ENCODE results near the gene ERG. TPM values are rescaled to one million over a fixed set of nuclear protein-coding genes. Genes with fewer than 3 reads are reported as not detected.

Gene ERG
- total and polyA plus RNA-seq, 2 experiments from 2014 or later = 0.14 to 0.44 TPM

GRCh38 chr21:38349977-38350376 is 148.3 kb downstream of the ERG start:
- H3K9me2 ChIP-seq (ENCODE audit: insufficient read depth) = no peaks in the 10 kb centered on the region
- H3K4me3 Mint-ChIP-seq = no peak overlapping the region
- H3K9me3 Mint-ChIP-seq = no peaks in the 10 kb centered on the region; the same call in 2 of the 3 replicates
- peaks cover 10% of the 10 kb centered on the region; the same call in 1 of the 2 replicates for H3K4me1 ChIP-seq (ENCODE audit: insufficient read depth)
- no peak overlapping the region; the same call in 1 of the 2 replicates for H2AFZ ChIP-seq
- no peaks in the 10 kb centered on the region for H4K20me1 ChIP-seq (replicated peaks; ENCODE audit: insufficient read depth)
- H3K4me1 Mint-ChIP-seq = peaks cover 25% of the 10 kb centered on the region
- H3K27ac ChIP-seq (ENCODE audit: low read depth) = no peak overlapping the region
- H3K4me2 ChIP-seq = no peak overlapping the region
- no peaks in the 10 kb centered on the region; the same call in 2 of the 3 replicates for H3K36me3 Mint-ChIP-seq (ENCODE audit: low read depth)
- H3K27me3 ChIP-seq (ENCODE audit: insufficient read depth) = peaks cover 4% of the 10 kb centered on the region; the same call in 1 of the 2 replicates
- ATAC-seq = no peak
- H3K79me2 ChIP-seq (replicated peaks; ENCODE audit: insufficient read depth) = no peaks in the 10 kb centered on the region
- H3F3A ChIP-seq (replicated peaks; ENCODE audit: low read depth) = no peaks in the 10 kb centered on the region
- no peak overlapping the region for H3K4me3 ChIP-seq
- no peak overlapping the region for H3K27ac Mint-ChIP-seq
- peaks cover 18% of the 10 kb centered on the region for H3K27me3 Mint-ChIP-seq (ENCODE audit: insufficient read depth, low read depth, poor library complexity)
- no peak for DNase-seq (ENCODE audit: low spot score)
- H3K36me3 ChIP-seq (ENCODE audit: insufficient read depth) = no peaks in the 10 kb centered on the region
- TF ChIP-seq JUNB (IDR thresholded peaks at IDR 0.05; ENCODE audit: unreplicated experiment) (no peak), POLR2AphosphoS5 (IDR thresholded peaks at IDR 0.05; ENCODE audit: low read depth) (no peak), REST (IDR thresholded peaks at IDR 0.05; ENCODE audit: unreplicated experiment) (no peak), STAT1 (IDR thresholded peaks at IDR 0.05; ENCODE audit: unreplicated experiment) (no peak), ZNF462 (CRISPR knock-in tag; IDR thresholded peaks at IDR 0.05) (no peak), EZH2 (IDR thresholded peaks at IDR 0.05; ENCODE audit: low read depth, unreplicated experiment) (no peak), ETS1 (IDR thresholded peaks at IDR 0.05) (no peak), ZNF331 (CRISPR knock-in tag; IDR thresholded peaks at IDR 0.05; ENCODE audit: low read depth) (no peak), NANOG (IDR thresholded peaks at IDR 0.05; ENCODE audit: borderline replicate concordance) (no peak), EZH2phosphoT487 (IDR thresholded peaks at IDR 0.05; ENCODE audit: unreplicated experiment) (no peak), CTCF (conservative IDR thresholded peaks at IDR 0.05; ENCODE audit: low read depth in 2 of 2) (no peak), ZNF114 (CRISPR knock-in tag; IDR thresholded peaks at IDR 0.05) (no peak), CREB1 (CRISPR knock-in tag; IDR thresholded peaks at IDR 0.05; ENCODE audit: low read depth) (no peak)
